ENCODE data around the gene SH3RF2.
A peak's percentile ranks its signal among the peaks of the same experiment; 100 is the strongest.
"Not testable (repeated sequence)": the region's sequence is repeated elsewhere in the genome, so short reads cannot be mapped to it uniquely, and the experiment has no call there.

Gene SH3RF2

GRCh38 chr5:146006470-146007190 lies 70.3 kb downstream of the SH3RF2 start:
- no peak for DNase-seq (ENCODE audit: low spot score)

GRCh38 chr5:146007270-146007669 lies 70.9 kb downstream of the SH3RF2 start:
- DNase-seq (ENCODE audit: low spot score), result no peak

GRCh38 chr5:146007989-146008388 lies 71.6 kb downstream of the SH3RF2 start:
- DNase-seq (ENCODE audit: low spot score), result no peak

GRCh38 chr5:146009020-146009419 lies 72.6 kb downstream of the SH3RF2 start:
- no peak for DNase-seq (ENCODE audit: low spot score)

- not testable (repeated sequence) for DNase-seq (ENCODE audit: low spot score)
These were observed 74.1 kb downstream of the SH3RF2 start for GRCh38 chr5:146010447-146010846.

GRCh38 chr5:146013761-146014160 lies 77.4 kb downstream of the SH3RF2 start:
- DNase-seq (ENCODE audit: low spot score), result no peak

GRCh38 chr5:146015001-146015400 lies 78.6 kb downstream of the SH3RF2 start:
- DNase-seq (ENCODE audit: low spot score), result no peak

- DNase-seq (ENCODE audit: low spot score), result no peak
These were observed 80.5 kb downstream of the SH3RF2 start for GRCh38 chr5:146016764-146017484.

GRCh38 chr5:146018514-146019375 lies 82.4 kb downstream of the SH3RF2 start:
- no peak for DNase-seq (ENCODE audit: low spot score)

- no peak for DNase-seq (ENCODE audit: low spot score)
These were observed 83.7 kb downstream of the SH3RF2 start for GRCh38 chr5:146020100-146020499.

- DNase-seq (ENCODE audit: low spot score), result no peak
These were observed 87.7 kb downstream of the SH3RF2 start for GRCh38 chr5:146024034-146024433.

GRCh38 chr5:146025114-146025680 lies 88.8 kb downstream of the SH3RF2 start:
- DNase-seq (ENCODE audit: low spot score), result no peak

GRCh38 chr5:146025681-146026080 lies 89.3 kb downstream of the SH3RF2 start:
- DNase-seq (ENCODE audit: low spot score), result no peak

GRCh38 chr5:146026307-146027010 lies 90.1 kb downstream of the SH3RF2 start:
- DNase-seq (ENCODE audit: low spot score), result no peak

- no peak for DNase-seq (ENCODE audit: low spot score)
These were observed 91.4 kb downstream of the SH3RF2 start for GRCh38 chr5:146027751-146028150.

GRCh38 chr5:146032911-146033310 lies 96.5 kb downstream of the SH3RF2 start:
- no peak for DNase-seq (ENCODE audit: low spot score)

- DNase-seq (ENCODE audit: low spot score), result no peak
These were observed 97.7 kb downstream of the SH3RF2 start for GRCh38 chr5:146034127-146034526.

GRCh38 chr5:146034605-146035004 lies 98.2 kb downstream of the SH3RF2 start:
- DNase-seq (ENCODE audit: low spot score), result no peak

GRCh38 chr5:146039420-146039819 lies 103.0 kb downstream of the SH3RF2 start:
- DNase-seq (ENCODE audit: low spot score), result no peak

- no peak for DNase-seq (ENCODE audit: low spot score)
These were observed 104.1 kb downstream of the SH3RF2 start for GRCh38 chr5:146040527-146040926.

GRCh38 chr5:146041180-146041789 lies 104.9 kb downstream of the SH3RF2 start:
- peak; percentile 29 for DNase-seq (ENCODE audit: low spot score)
